ENCODE measurements around the gene JAKMIP1.

The JAKMIP1 gene

GRCh38 chr4:6226506-6226905 is 26.2 kb upstream of the JAKMIP1 start:
- peaks cover under 1% of the 10 kb centered on the region for H3K27me3 ChIP-seq (replicated peaks)
- no peak for TF ChIP-seq CTCF (IDR thresholded peaks at IDR 0.05; ENCODE audit: low read depth, low read length, missing control alignments)
- DNase-seq: no peak
- H3K36me3 ChIP-seq (replicated peaks): no peaks in the 10 kb centered on the region
- no peak overlapping the region for H3K27ac ChIP-seq
- no peak overlapping the region for H3K4me3 ChIP-seq (ENCODE audit: low read depth, low read length)
- in situ Hi-C loops (cut with HindIII; ENCODE audit: low pct_ligation_motif_present, low sequenced_read_pairs): no loop called here

- DNase-seq: peak; percentile 14
- peaks cover 6% of the 10 kb centered on the region for H3K27me3 ChIP-seq (replicated peaks)
- TF ChIP-seq CTCF (IDR thresholded peaks at IDR 0.05; ENCODE audit: low read depth, low read length, missing control alignments): no peak
These were observed 25.1 kb upstream of the JAKMIP1 start for GRCh38 chr4:6225469-6225868.

GRCh38 chr4:6224735-6225134 is 24.4 kb upstream of the JAKMIP1 start:
- H3K27me3 ChIP-seq (replicated peaks): peaks cover 6% of the 10 kb centered on the region
- no peak for DNase-seq
- H3K27ac ChIP-seq: no peak overlapping the region
- H3K36me3 ChIP-seq (replicated peaks): no peaks in the 10 kb centered on the region
- TF ChIP-seq CTCF (IDR thresholded peaks at IDR 0.05; ENCODE audit: low read depth, low read length, missing control alignments): no peak
- in situ Hi-C loops (cut with HindIII; ENCODE audit: low pct_ligation_motif_present, low sequenced_read_pairs): no loop called here
- H3K4me3 ChIP-seq (ENCODE audit: low read depth, low read length): no peak overlapping the region

More at GRCh38 chr4:6225469-6225868, 25.1 kb upstream of the JAKMIP1 start:
- Histone ChIP-seq H3K27ac (no peak overlapping the region), H3K36me3 (replicated peaks) (no peaks in the 10 kb centered on the region), H3K4me3 (ENCODE audit: low read depth, low read length) (no peak overlapping the region)
- in situ Hi-C loops (cut with HindIII; ENCODE audit: low pct_ligation_motif_present, low sequenced_read_pairs): no loop called here

- no peak for DNase-seq
- H3K27me3 ChIP-seq (replicated peaks): peaks cover 6% of the 10 kb centered on the region
- no peaks in the 10 kb centered on the region for H3K36me3 ChIP-seq (replicated peaks)
- H3K4me3 ChIP-seq (ENCODE audit: low read depth, low read length): no peak overlapping the region
- H3K27ac ChIP-seq: no peak overlapping the region
- TF ChIP-seq CTCF (IDR thresholded peaks at IDR 0.05; ENCODE audit: low read depth, low read length, missing control alignments): no peak
- in situ Hi-C loops (cut with HindIII; ENCODE audit: low pct_ligation_motif_present, low sequenced_read_pairs): no loop called here
These were observed 22.5 kb upstream of the JAKMIP1 start for GRCh38 chr4:6222761-6223292.

GRCh38 chr4:6221851-6222760 is 21.8 kb upstream of the JAKMIP1 start:
- Histone ChIP-seq H3K4me3 (ENCODE audit: low read depth, low read length) (no peak overlapping the region), H3K27ac (no peak overlapping the region), H3K27me3 (replicated peaks) (peaks cover 6% of the 10 kb centered on the region), H3K36me3 (replicated peaks) (no peaks in the 10 kb centered on the region)
- no peak for TF ChIP-seq CTCF (IDR thresholded peaks at IDR 0.05; ENCODE audit: low read depth, low read length, missing control alignments)
- in situ Hi-C loops (cut with HindIII; ENCODE audit: low pct_ligation_motif_present, low sequenced_read_pairs): no loop called here
- DNase-seq: no peak

All from brain microvascular endothelial cell (primary cell).